H1 (cell line): Measurements from ENCODE around the gene C1orf174. TPM values are rescaled to one million over a fixed set of nuclear protein-coding genes. Genes with fewer than 3 reads are reported as not detected.

Source experiments
- SP2 ChIP-seq: IDR thresholded peaks from 2 replicates; pipeline ENCODE4 v1.6.1; 2012; ENCODE audit warnings: mild to moderate bottlenecking, low read length, inconsistent platforms
- TAF1 ChIP-seq: IDR thresholded peaks from 2 replicates; pipeline ENCODE4 v1.6.1; 2011; ENCODE audit warnings: mild to moderate bottlenecking, low read depth, low read length
- polyA plus RNA-seq, 7 experiments: library from polyadenylated mRNA; depleted of rRNA in 3 of 7; stranded (reverse) in 5 of 7; unstranded in 2 of 7; fragments of >200 nt in 5 of 7; fragments of 200-250 nt in 2 of 7; gene quantifications; 1 replicate in 5 of 7; 2 replicates in 1 of 7; 4 replicates in 1 of 7; pipeline versions ENCODE4 v1.2.1 to v1.2.3, GENCODE V29; 2011 to 2013; ENCODE audit warnings: missing spikeins in 2 of 7, mixed read lengths in 2 of 7
- total RNA-seq: library from RNA; stranded (reverse); fragmentation: NEBNext Ultra II Directional; extraction: Animal tissue kit (Norgen Biotek cat#: 25700); gene quantifications from 2 replicates; pipeline ENCODE4 v1.2.1, GENCODE V29; 2021

C1orf174 gene
- total and polyA plus RNA-seq, 2 of the 8 experiments (the other 6 are each of a cell fraction or from before 2014, with no cell fraction given), result 28.4 to 32.4 TPM

- no peak for TF ChIP-seq TAF1
- no peak for TF ChIP-seq SP2
Measured at GRCh38 chr1:3841491-3841890, 58.6 kb downstream of the C1orf174 start (continued).

Other genes starting within 250 kb of the C1orf174 start
- 2.9 and 3.1 TPM in 2 replicates for gene TP73, start 247.8 kb downstream of the C1orf174 start, total RNA-seq
- gene TP73, start 247.8 kb downstream of the C1orf174 start, polyA plus RNA-seq (2011; rRNA removed), result 2.6 and 4.2 TPM in 2 replicates
- gene CCDC27, start 147.8 kb downstream of the C1orf174 start, total RNA-seq, result not detected in 2 replicates
- 0.15 and 0.17 TPM in 2 replicates for gene CCDC27, start 147.8 kb downstream of the C1orf174 start, polyA plus RNA-seq (2011; rRNA removed)
- 6.1 and 7.7 TPM in 2 replicates for gene SMIM1, start 127.5 kb downstream of the C1orf174 start, total RNA-seq
- gene SMIM1, start 127.5 kb downstream of the C1orf174 start, polyA plus RNA-seq (2011; rRNA removed), result 9.7 and 12.1 TPM in 2 replicates
- 82.4 and 82.5 TPM in 2 replicates for gene LRRC47, start 103.8 kb downstream of the C1orf174 start, total RNA-seq
- 38.3 and 47.1 TPM in 2 replicates for gene LRRC47, start 103.8 kb downstream of the C1orf174 start, polyA plus RNA-seq (2011; rRNA removed)
- gene CEP104, start 43.1 kb downstream of the C1orf174 start, total RNA-seq, result 38.0 and 43.9 TPM in 2 replicates
- gene CEP104, start 43.1 kb downstream of the C1orf174 start, polyA plus RNA-seq (2011; rRNA removed), result 8.0 and 15.5 TPM in 2 replicates
- 9.2 and 11.9 TPM in 2 replicates for gene DFFB, start 42.8 kb downstream of the C1orf174 start, total RNA-seq
- 6.5 and 8.6 TPM in 2 replicates for gene DFFB, start 42.8 kb downstream of the C1orf174 start, polyA plus RNA-seq (2011; rRNA removed)